Right ventricle myocardium superior (tissue), 1 donor: ENCODE measurements around the gene FZR1. TPM values are rescaled to one million over a fixed set of nuclear protein-coding genes. Genes with fewer than 3 reads are reported as not detected.
"Not testable (repeated sequence)": the region's sequence is repeated elsewhere in the genome, so short reads cannot be mapped to it uniquely, and the experiment has no call there.

ENCODE experiments used
- ATAC-seq: fragments of 200-7000 bp; cut with Tn5 transposase; one replicate; pipeline ENCODE4 v1.9.1; 2020; ENCODE audit warnings: mild to moderate bottlenecking; ENCODE audit not compliant: poor library complexity
- DNase-seq: peaks from one replicate; pipeline ENCODE4 v3.0.0-alpha.2; 2020
- intact Hi-C: fragments of 100-400 bp; cut with DNase I; formaldehyde crosslinking; loops from one replicate; pipeline ENCODE4 v1.11.2; 2022
- total RNA-seq: library from RNA; stranded (reverse); fragmentation: NEBNext Ultra II Directional; extraction: Animal tissue kit (Norgen Biotek cat#: 25700); gene quantifications from one replicate; pipeline ENCODE4 v1.2.1, GENCODE V29; 2021
- donor health status: DM: no; HTN: yes; CAD: no; lungs with severe emphysema.

Gene FZR1
- total RNA-seq, 1 donor from 2014 or later: 19.0 TPM

DNA sequence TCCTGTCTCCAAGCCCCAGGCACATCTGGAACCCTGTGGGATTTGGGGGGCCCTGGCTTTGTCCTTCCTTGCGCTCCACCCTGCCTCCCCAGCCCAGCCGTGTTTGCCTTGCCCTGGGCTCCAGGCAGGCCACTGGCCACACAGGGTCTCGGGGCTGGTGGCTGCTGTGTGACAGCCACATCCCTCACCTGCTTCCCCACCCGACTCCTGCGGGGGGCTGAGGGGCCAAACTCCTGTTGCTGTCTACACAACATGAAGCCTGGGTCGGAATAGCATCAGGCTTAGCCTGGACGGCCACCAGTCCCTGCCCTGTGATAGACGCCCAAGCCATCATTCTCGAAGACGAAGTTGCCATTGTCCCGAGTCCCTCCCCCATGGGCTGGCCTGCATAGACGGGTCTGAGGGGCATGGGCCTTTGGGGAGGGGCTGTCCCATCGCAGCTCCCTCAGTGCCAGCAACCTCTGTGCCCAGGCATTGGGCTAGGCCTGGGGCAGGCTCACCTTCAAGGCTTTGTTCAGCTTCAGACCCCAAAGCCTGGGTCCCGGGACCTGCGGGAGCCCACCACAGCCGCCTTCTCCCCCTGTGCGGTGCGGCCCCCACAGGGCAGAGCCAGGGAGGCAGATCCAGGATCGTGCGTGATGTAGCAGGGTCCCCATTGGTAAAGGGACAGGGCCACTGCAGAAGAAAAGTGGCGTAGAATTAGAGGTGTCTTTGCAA is 17.4 kb downstream of the FZR1 start:
- DNase-seq (no peak), ATAC-seq (no peak)
- intact Hi-C loops: no loop called here

DNA sequence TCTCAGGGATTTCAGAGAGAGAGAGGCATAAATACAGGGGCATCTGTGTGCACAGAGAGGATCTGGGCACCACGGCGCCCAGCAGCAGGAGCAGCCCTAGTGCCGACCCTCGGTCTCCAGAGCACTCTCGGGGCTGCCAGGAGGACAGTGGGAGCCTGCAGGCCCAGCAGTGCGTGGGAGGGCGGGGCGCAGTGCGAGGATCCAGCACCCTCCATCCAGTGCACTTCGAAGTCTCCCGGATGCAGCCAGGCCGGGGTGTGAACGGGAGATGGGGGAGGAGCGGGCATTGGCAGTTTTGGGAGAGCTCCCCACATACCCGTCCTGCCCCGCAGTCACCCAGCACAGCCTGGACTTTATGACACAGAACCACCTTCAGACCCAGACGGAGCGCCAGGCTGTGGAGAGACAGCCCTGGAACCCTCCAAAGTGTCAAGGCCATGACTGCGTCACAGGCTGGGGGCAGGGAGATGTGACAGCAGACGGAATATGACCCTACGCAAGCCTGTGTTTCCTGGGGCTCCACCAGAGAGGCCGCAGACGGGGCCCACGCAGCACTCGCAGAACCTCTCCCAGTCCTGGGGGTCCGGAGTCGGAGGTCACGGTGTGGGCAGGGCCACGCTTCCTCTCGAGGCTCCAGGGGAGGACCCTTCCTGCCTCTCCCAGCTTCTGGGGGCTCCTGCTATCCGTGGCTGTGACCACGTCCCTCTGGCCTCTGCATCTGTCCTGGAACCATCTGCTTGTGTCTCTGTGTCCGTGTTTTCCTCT is 18.1 kb downstream of the FZR1 start:
- no peak for ATAC-seq
- no peak for DNase-seq
- intact Hi-C loops: no loop called here

DNA sequence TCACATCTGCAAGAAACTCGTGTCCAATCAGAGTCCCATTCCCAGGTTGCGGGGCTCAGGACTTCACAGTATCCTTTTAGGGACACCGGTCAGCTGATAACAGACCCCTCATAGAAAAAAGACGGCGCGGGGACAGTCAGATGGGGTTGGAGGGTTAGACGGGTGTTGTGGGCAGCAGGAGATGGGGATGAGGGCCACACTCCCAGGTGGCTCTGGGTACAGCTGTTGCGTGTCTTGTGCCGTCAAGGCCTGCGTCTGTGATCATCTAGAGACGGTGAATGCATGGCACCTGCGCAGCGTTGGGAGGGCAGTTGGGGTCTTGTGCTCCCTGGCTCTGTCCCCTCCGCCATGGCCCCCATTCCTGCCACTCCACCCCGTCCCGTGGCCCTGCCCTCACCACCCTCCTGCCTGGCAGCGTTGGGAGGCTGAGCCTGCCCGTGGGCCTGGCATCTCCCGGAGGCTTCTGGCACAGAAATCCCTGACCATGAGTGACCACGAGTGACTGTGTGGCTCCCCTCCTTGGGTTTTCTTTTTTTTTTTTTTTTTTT is 18.9 kb downstream of the FZR1 start:
- ATAC-seq (no peak), DNase-seq (no peak)
- intact Hi-C loops: no loop called here

DNA sequence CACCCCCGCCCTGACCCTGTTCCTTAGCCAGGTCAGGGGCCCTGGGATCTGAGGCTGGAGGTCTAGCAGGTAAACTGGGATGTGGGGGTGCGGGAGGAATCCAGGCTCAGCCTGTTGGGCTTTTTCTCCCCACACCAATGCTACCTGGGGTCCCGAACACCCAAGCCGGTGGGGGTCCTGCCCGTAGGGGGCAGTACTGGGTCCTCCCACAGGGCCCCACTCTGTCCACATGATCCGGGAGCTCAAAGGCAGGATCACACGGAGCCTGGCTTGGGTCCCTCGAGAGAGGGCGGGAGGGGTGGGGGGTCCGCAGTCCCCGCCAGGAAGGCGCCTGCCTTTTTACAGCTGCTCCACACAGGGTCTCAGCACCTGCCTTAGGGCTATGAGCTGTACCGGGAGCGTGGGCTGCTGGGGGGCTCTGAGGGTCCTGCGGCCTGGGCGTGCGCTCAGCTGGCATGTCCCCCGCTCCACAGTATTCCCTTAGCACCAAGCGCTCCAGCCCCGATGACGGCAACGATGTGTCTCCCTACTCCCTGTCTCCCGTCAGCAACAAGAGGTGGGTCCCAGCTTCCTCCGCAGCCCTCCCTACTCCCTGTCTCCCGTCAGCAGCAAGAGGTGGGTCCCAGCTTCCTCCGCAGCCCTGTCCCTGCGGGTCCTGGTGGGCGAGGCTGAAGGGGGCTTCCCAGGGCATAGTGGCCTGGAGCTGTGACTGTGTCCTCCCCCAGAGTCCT is 20.6 kb downstream of the FZR1 start:
- intact Hi-C loops: no loop called here
- ATAC-seq (no peak), DNase-seq (no peak)

DNA sequence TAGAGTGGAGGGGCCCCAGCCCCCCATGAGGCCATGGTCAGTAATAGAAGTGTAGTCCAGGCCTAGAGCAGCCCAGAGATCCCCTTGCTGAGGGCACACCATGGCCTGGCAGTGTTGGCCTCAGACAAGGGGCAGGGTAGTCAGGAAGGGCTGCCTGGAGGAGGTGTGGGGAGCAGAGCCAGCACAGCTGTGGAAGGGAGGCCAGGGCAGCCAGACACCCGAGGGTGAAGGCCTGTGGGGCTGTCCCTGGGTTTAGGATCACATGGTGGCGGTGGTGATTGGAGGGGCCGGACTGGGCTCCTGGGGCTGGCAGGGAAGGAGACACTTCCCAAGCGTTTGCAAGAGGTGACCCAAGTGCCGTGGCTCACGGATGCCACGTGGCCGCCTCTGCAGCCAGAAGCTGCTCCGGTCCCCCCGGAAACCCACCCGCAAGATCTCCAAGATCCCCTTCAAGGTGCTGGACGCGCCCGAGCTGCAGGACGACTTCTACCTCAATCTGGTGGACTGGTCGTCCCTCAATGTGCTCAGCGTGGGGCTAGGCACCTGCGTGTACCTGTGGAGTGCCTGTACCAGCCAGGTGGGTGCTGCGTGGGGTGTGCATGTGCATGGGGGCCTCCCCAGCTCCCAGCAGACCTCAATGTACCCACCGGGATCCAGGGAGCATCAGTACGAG is 21.3 kb downstream of the FZR1 start:
- intact Hi-C loops: no loop called here
- ATAC-seq: no peak
- no peak for DNase-seq

DNA sequence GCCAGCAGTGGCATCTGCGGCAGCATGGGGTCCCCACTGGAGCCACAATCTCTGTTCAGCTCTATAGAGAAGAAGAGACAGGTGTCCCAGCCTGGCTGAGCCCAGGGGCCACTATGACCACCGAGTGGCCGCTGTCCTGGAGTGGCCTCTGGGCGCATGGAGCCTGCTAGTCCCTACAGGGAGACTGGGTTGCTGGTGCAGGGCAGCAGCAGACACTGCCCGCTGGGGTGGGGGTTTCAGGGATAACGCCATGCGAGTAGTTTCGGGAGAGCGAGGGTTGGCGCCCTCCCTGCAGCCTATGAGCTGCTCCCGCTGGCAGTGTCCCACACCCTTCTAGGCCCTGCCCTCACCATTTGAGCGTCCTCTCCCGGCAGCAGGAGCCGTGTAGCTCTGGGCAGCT is 22.0 kb downstream of the FZR1 start:
- ATAC-seq: no peak
- DNase-seq: no peak
- intact Hi-C loops: no loop called here

DNA sequence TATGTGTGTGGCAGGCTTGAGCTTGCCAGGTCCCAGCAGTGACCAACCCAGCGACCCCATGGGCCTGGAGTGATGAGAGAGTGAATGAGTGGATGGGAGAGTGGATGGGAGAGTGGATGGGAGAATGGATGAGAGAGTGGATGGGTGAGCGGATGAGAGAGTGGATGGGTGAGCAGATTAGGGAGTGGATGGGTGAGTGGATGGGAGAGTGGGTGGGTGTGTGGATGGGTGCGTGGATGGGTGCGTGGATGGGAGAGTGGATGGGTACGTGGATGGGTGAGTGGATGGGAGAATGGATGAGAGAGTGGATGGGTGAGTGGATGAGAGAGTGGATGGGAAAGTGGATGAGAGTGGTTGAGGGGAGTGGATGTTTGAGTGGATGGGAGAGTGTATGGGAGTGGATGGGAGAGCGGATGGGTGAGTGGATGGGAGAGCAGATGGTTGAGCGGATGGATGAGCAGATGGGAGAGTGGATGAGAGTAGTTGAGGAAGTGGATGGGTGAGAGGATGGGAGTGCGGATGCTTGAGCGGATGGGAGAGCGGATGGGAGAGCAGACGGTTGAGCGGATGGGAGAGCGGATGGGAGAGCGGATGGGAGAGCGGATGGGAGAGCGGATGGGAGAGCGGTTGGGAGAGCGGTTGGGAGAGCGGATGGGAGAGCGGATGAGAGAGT is 22.6 kb downstream of the FZR1 start:
- DNase-seq: no peak
- no peak for ATAC-seq
- intact Hi-C loops: no loop called here

DNA sequence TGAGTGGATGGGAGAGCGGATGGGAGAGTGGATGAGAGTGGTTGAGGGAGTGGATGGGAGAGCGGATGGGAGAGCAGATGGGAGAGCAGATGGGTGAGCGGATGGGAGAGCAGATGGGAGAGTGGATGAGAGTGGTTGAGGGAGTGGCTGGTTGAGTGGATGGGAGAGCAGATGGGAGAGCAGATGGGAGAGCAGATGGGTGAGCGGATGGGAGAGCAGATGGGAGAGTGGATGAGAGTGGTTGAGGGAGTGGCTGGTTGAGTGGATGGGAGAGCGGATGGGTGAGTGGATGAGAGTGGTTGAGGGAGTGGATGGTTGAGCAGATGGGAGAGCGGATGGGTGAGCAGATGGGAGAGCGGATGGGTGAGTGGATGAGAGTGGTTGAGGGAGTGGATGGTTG is 23.2 kb downstream of the FZR1 start:
- ATAC-seq, intact Hi-C loops, DNase-seq: not testable (repeated sequence)

DNA sequence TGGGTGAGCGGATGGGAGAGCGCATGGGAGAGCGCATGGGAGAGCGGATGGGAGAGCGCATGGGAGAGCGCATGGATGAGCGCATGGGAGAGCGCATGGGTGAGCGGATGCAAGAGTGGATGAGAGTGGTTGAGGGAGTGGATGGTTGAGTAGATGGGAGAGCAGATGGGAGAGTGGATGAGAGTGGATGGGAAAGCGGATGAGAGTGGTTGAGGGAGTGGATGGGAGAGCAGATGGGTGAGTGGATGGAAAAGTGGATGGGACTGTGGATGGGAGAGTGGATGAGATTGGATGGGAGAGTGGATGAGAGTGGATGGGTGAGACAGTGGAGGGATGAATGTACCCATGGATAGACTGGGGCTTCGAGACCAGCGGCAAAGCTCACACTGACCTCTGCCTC is 24.3 kb downstream of the FZR1 start:
- ATAC-seq: no peak
- intact Hi-C loops: no loop called here
- no peak for DNase-seq

DNA sequence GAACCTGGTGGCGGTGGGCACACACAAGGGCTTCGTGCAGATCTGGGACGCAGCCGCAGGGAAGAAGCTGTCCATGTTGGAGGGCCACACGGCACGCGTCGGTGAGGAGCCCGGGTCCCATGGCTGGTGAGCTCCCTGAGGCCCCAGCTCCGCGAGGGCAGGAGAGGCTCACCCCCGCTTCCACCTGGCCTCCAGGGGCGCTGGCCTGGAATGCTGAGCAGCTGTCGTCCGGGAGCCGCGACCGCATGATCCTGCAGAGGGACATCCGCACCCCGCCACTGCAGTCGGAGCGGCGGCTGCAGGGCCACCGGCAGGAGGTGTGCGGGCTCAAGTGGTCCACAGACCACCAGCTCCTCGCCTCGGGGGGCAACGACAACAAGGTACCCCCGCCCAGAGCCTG is 25.6 kb downstream of the FZR1 start:
- no peak for ATAC-seq
- intact Hi-C loops: no loop called here

DNA sequence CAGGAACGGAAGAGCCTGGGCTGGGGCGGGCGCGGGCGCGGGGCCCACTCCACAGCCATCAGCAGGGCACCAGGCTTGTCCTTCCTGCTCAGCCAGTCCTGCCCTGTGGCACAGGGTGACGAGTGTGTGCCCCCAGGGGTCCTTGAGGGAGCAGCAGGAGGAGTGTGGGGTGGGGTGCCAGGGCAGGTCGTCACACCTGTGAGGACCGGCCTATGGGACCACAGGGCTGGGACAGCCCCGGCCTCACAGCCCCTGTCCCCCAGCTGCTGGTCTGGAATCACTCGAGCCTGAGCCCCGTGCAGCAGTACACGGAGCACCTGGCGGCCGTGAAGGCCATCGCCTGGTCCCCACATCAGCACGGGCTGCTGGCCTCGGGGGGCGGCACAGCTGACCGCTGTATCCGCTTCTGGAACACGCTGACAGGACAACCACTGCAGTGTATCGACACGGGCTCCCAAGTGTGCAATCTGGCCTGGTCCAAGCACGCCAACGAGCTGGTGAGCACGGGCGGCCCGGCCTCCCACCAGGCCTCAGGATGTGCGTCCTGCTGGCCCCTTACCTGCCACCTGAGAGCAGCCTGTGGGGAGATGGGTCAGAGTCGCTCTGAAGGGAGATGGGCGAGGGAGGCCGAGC is 26.2 kb downstream of the FZR1 start:
- intact Hi-C loops: no loop called here
- ATAC-seq (no peak), DNase-seq (no peak)

More for the DNA sequence above, 25.6 kb downstream of the FZR1 start:
- no peak for DNase-seq

DNA sequence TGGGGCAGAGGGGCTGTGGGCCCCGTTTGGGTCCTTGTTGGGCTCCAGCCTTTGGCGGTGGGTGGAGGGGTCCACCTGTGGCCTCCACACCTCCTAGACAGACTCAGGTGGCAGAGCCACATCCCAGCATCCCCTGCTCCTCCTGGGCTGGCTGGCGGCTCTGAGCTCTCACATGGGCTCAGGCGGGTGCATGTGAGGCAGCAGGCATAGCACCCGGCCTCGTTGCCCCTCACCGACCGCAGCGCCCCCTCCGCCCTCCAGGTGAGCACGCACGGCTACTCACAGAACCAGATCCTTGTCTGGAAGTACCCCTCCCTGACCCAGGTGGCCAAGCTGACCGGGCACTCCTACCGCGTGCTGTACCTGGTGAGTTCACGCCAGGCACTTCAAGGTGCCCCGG is 26.9 kb downstream of the FZR1 start:
- ATAC-seq (no peak), DNase-seq (no peak)
- intact Hi-C loops: no loop called here

DNA sequence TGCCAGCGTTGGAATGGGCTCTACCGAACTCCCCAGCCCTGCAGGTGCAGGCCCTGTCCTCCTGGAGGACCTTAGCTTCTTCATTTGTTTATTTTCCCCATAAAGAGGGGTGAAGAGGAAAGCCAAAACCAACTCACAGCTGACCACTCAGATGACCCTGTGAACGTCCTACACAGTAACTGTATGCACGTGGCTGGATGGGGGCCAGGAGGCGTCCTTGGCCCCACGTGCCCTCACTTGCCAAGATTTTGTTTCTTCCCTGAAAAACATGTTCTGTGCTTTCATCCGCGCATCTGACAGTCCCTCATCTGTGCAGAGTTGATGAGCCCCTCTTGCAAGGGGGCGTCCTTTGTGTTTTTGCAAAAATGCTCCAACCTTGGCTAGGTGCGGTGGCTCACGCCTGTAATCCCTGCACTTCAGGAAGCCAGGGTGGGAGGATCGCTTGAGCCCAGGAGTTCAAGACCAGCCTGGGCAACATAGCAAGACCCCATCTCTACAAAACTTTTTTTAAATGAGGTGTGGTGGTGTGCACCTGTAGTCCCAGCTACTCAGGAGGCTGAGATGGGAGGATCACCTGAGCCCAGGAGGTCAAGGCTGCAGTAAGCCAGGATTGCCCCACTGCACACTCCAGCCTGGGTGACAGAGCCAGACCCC is 27.6 kb downstream of the FZR1 start:
- DNase-seq (no peak), ATAC-seq (no peak)
- intact Hi-C loops: no loop called here

DNA sequence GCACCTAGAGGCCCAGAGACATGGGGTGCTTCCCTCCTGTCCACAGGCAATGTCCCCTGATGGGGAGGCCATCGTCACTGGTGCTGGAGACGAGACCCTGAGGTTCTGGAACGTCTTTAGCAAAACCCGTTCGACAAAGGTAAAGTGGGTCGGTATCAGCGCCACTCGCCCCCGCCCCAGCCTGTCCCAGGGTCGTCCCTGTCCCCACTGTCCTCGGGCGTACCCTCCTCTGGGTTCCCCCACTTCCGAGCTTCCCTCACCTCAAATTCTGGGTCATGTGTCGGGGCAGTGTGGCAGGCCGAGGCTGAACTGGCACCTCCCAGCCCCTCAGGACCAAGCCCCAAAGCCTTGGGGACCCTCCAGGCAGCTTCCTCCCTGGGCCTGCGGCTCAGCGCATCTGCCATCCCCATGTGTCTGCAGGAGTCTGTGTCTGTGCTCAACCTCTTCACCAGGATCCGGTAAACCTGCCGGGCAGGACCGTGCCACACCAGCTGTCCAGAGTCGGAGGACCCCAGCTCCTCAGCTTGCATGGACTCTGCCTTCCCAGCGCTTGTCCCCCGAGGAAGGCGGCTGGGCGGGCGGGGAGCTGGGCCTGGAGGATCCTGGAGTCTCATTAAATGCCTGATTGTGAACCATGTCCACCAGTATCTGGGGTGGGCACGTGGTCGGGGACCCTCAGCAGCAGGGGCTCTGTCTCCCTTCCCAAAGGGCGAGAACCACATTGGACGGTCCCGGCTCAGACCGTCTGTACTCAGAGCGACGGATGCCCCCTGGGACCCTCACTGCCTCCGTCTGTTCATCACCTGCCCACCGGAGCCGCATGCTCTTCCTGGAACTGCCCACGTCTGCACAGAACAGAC is 28.5 kb downstream of the FZR1 start:
- ATAC-seq (no peak), DNase-seq (no peak)
- intact Hi-C loops: no loop called here

DNA sequence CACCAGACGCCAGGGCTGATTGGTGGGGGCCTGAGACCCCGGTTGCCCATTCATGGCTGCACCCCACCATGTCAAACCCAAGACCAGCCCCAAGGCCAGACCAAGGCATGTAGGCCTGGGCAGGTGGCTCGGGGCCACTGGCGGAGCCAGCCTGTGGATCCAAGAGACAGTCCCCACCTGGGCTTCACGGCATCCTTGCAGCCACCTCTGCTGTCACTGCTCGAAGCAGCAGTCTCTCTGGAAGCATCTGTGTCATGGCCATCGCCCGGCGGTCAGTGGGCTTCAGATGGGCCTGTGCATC is 29.1 kb downstream of the FZR1 start:
- no peak for ATAC-seq
- intact Hi-C loops: no loop called here

DNA sequence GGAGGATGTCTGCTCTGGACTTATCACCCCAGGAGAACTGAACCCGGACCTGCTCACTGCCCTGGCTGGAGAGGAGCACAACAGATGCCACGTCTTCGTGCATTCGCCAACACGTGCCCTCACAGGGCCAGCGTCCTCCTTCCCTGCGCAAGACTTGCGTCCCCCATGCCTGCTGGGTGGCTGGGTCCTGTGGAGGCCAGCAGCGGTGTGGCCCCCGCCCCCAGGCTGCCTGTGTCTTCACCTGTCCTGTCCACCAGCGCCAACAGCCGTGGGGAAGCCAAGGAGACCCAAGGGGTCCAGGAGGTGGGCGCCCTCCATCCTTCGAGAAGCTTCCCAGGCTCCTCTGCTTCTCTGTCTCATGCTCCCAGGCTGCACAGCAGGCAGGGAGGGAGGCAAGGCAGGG is 29.5 kb downstream of the FZR1 start:
- intact Hi-C loops: no loop called here
- no peak for ATAC-seq
- no peak for DNase-seq

More for the DNA sequence above, 29.1 kb downstream of the FZR1 start:
- no peak for DNase-seq

DNA sequence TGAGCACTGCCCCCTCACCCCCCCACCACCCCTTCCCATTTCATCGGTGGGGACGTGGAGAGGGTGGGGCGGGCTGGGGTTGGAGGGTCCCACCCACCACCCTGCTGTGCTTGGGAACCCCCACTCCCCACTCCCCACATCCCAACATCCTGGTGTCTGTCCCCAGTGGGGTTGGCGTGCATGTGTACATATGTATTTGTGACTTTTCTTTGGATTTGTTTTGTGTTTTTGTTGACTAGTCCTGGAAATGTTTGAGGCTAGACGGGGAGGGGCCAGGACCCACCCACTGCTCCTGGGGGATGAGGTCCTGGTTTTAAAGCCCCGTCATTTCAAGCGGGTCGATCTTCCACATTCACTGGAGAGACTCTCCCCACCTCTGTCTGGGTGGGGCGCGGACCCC is 29.9 kb downstream of the FZR1 start:
- intact Hi-C loops: no loop called here
- DNase-seq (no peak), ATAC-seq (no peak)
